NCI-H82 treated with DMSO at 0.1 percent for 48 hours (cell line): ENCODE data around the gene SLC19A3.
"Not testable (repeated sequence)": the region's sequence is repeated elsewhere in the genome, so short reads cannot be mapped to it uniquely, and the experiment has no call there.

Experiments
- DNase-seq: peaks from one replicate; lab custom pipeline; 2025; ENCODE audit not compliant: unreplicated experiment; lab: John Stamatoyannopoulos, UW

Gene SLC19A3

GRCh38 chr2:227717687-227718567 lies at the start of gene SLC19A3:
TSS of gene SLC19A3 (minus strand) at chr2:227718028. CDS start at chr2:227702318, 15,710 bp downstream.
- no peak for DNase-seq

DNA sequence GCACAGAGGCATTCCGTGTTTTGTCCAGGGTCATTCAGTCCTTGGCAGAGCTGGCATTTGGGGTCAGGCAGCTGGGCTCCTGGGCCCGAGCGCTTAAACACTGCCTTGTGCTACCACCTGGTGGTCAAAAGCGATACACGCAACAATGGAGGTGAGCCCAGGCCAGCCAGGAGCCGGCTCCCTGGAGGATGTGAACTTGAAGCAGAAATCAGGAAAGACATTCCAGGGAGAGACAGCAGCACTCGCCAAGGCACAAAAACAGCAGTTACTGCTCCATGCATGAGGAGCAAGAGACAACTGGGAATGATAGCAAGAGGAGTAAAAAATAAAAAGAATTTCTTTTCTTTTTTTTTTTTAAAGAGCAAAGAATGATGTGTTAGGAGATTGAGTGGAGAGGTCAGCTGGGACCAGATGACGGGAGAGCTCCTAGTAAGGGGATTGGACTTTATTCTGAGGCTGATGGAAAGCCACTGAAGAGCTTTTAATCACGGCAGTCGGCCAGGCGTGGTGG lies 48.6 kb upstream of the SLC19A3 start:
- DNase-seq = no peak

GRCh38 chr2:227765788-227766372 lies 48.1 kb upstream of the SLC19A3 start:
- DNase-seq = no peak

GRCh38 chr2:227761740-227762476 lies 44.1 kb upstream of the SLC19A3 start:
- no peak for DNase-seq

GRCh38 chr2:227759411-227760118 lies 41.7 kb upstream of the SLC19A3 start:
- DNase-seq = no peak

DNA sequence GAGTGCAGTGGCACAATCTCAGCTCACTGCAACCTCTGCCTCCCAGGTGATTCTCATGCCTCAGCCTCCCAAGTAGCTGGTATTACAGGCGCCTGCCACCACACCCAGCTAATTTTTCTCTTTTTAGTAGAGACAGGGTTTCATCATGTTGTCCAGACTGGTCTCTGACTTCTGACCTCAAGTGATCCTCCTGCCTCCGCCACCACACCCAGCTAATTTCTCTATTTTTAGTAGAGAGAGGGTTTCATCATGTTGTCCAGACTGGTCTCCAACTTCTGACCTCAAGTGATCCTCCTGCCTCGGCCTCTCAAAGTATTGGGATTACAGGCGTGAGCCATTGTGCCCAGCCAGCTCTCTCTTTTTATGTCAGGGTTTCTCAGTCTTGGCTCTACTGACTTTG lies 38.4 kb upstream of the SLC19A3 start:
- not testable (repeated sequence) for DNase-seq

GRCh38 chr2:227748079-227748478 lies 30.3 kb upstream of the SLC19A3 start:
- no peak for DNase-seq

- DNase-seq = no peak
Measured at GRCh38 chr2:227745594-227745993, 27.8 kb upstream of the SLC19A3 start, which contains the start of gene SCYGR8. TSS of gene SCYGR8 (plus strand) at chr2:227745894. CDS start at chr2:227745894, 0 bp downstream.

DNA sequence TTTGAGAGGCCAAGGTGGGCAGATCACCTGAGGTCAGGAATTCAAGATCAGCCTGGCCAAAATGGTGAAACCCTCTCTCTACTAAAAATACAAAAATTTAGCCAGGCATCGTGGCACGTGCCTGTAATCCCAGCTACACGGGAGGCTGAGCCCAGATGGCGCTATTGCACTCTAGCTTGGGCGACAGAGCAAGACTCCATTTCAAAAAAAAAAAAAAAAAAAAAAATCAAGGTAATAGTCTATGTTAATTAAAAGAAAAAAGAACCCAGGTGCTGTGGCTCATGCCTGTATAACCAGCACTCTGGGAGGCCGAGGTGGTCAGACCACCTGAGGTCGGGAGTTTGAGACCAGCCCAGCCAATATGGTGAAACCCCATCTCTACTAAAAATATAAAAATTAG lies 22.9 kb upstream of the SLC19A3 start:
- DNase-seq = not testable (repeated sequence)

DNA sequence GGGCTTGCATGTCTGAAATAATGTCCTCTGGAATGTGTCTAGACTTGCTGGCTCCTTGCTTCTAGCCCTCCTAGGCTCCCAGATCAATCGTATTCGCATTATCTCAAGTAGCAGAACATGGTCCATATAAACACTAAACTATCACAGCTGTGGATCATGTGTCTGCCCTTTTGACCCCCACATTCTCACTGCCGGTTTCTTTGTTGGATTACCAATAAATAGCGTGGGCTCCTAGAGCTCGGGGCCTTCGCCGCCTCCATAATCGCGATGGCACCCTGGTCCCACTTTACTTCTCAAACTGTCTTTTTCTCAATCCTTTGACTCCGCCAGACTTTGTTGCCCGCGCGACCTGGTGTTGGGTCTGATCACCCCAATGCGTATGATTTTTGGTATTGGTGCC lies 21.5 kb upstream of the SLC19A3 start:
- no peak for DNase-seq

- DNase-seq = no peak
Measured at GRCh38 chr2:227728035-227728434, 10.2 kb upstream of the SLC19A3 start, which contains the start of gene SCYGR7. TSS of gene SCYGR7 (plus strand) at chr2:227728335. CDS start at chr2:227728335, 0 bp downstream.

DNA sequence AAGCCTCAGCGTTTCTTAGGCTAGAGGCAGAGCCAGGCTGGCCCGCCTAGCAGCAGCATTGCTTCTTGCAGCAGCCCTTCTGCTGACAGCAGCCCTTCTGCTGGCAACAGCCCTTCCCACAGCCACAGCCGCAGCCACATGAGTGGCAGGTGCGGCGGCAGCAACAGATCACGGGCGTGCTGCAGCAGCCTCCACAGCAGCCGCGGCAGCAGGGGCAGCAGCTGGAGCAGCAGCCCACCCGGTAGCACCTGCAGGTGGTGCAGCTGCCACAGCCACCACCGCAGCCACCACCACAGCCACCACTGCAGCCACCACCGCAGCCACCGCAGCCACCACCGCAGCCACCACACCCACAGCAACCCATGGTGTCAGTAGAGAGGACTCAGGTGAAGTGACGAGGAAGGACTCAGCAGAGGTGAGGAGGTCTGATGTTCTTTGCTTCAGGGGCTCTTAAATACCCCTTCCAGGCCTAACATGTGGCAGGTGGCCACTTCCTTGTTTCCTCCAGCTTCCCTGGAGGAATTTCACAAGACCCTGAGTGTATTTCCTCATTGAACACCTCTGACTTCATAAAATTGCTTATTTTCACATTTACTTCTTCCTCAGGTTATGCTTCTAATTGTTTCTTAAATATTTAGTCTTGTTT lies 6.7 kb upstream of the SLC19A3 start, which contains the start of gene SCYGR6:
SCYGR6 (minus strand) TSS at position 364 of the 646 bp plus-strand sequence; CDS start at position 364, 0 bp downstream.
- no peak for DNase-seq

DNA sequence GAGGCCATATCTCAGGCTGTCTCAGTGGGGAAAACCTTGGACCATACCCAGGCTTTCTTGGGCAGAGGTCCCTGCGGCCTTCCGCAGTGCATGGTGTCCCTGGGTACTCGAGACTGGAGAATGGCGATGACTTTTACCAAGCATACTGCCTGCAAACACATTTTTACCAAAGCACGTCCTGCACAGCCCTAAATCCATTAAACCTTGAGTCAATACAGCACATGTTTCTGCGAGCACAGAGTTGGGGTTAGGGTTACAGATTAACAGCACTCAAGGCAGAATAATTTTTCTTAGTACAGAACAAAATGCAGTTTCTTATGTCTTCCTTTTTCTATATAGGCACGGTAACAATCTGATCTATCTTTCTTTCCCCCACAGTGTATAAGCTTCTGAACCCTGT lies 5.0 kb upstream of the SLC19A3 start:
- not testable (repeated sequence) for DNase-seq

DNA sequence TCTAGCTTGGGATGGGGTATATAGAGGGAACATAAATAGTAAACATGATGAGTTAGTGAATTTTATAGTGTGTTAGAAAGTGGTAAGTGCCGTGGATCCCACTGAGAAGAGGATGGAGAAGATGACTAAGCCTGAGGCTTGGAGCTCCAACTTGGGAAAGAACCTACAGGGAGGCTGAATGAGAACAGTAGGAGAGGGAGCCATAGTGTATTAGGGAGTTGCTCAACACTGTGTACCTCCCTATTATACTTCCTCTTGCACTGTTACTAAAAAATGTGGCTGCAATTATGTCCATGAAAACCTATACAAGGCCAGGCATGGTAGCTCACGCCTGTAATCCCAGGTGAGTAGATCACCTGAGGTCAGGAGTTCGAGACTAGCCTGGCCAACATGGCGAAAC lies 2.9 kb upstream of the SLC19A3 start:
- DNase-seq = no peak

DNA sequence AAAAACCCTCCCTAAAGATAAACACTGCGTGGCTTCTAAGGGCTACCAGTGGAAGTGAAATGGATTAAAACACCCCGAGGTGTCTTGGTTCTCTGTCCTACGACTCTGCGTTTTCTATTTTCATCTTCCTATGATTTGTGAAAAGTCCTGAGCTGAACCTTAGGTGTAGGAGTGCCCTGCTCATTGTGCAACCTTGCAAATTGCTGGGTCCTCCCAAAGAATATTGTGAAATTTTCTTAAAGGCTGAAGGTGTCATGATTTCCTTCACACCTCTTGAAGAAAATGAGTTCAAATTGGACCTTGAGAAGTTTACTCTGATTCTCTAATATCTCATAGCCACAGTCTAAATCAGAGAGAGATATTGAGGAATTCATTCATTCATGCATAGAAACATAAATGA lies 1.8 kb upstream of the SLC19A3 start:
- DNase-seq = no peak

- no peak for DNase-seq
Measured at GRCh38 chr2:227716501-227716900, 1.3 kb downstream of the SLC19A3 start.

DNA sequence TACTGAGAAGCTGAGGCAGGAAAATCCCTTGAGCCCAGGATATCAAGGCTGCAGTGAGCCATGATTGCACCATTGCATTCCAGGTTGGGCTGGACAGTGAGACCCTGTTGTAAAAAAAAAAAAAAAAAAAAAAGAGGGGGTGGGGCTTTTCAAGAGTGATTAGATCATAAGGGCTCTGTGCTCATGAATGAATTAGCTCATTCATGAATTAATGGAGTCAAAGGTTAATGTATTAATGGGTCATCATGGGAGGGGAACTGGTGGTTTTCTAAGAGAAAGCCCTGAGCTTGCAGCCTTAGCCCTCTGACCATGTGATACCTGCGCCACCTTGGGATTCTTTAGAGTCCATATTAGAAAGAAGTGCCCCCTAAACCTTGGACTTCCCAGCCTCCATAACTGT lies 4.5 kb downstream of the SLC19A3 start:
- DNase-seq = no peak

- DNase-seq = no peak
Measured at GRCh38 chr2:227710986-227711385, 6.8 kb downstream of the SLC19A3 start.

GRCh38 chr2:227707390-227707789 lies 10.4 kb downstream of the SLC19A3 start:
- no peak for DNase-seq

- DNase-seq = no peak
Measured at GRCh38 chr2:227706859-227707258, 11.0 kb downstream of the SLC19A3 start.
